GM12873 (cell line): Measurements from ENCODE around the gene LAMC3.

Experiments
- TF ChIP-seq, protein P1 (sequence below): IDR thresholded peaks from 2 replicates; pipeline ENCODE4 v1.5.1; 2012; ENCODE audit warnings: low read depth, mild to moderate bottlenecking, moderate library complexity, low read length, control low read depth; ENCODE audit not compliant: insufficient read depth; ENCODE audit errors: missing control alignments

Gene LAMC3

DNA sequence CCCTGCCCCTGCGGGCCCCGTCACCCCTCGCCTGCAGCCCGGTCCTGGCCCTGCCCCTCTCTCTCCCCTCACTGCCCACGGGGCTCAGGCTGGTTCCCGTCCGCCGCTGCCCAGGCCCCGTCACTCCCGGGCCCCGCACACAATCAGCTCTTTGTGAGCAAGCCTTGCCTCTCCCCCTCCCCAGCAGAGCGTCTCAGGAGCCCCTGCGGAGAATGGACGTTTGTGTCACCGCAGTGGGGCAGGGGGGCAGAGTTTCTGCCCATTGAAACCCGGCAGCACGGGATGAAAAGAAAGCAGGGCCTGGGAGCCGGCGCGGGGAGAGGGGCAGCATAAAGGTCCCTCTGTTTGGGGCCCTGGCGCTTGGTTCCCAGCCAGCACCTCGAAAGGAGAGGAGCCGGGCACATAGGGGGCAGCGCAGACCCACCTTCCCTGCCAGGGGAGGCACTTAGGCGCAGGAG lies 102.9 kb downstream of the LAMC3 start:
- TF ChIP-seq, protein P1, sequence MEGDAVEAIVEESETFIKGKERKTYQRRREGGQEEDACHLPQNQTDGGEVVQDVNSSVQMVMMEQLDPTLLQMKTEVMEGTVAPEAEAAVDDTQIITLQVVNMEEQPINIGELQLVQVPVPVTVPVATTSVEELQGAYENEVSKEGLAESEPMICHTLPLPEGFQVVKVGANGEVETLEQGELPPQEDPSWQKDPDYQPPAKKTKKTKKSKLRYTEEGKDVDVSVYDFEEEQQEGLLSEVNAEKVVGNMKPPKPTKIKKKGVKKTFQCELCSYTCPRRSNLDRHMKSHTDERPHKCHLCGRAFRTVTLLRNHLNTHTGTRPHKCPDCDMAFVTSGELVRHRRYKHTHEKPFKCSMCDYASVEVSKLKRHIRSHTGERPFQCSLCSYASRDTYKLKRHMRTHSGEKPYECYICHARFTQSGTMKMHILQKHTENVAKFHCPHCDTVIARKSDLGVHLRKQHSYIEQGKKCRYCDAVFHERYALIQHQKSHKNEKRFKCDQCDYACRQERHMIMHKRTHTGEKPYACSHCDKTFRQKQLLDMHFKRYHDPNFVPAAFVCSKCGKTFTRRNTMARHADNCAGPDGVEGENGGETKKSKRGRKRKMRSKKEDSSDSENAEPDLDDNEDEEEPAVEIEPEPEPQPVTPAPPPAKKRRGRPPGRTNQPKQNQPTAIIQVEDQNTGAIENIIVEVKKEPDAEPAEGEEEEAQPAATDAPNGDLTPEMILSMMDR: no peak

- TF ChIP-seq, protein P1: no peak
Observed at GRCh38 chr9:131112374-131113154, 103.6 kb downstream of the LAMC3 start.

DNA sequence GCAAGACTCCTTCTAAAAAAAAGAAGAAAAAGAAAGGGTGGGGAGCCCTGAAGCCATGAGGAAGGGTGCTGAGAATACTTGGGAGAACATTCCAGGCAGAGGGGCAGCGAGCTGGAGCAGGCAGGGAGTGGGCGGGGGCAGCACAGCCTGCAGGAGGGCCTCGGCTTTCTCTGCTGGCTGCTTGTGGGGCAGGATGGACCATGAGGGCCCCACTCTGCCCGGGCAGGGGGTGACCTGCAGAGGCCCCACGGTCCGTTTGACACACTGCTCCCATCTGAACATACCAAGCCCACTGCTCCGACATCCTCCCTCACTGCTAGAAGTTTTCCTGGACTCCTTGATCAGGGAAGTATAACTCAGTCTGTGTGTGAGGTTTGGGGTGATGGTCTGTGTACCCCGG lies 104.7 kb downstream of the LAMC3 start:
- TF ChIP-seq, protein P1: no peak

- TF ChIP-seq, protein P1: no peak
Observed at GRCh38 chr9:131114084-131114535, 105.1 kb downstream of the LAMC3 start.

DNA sequence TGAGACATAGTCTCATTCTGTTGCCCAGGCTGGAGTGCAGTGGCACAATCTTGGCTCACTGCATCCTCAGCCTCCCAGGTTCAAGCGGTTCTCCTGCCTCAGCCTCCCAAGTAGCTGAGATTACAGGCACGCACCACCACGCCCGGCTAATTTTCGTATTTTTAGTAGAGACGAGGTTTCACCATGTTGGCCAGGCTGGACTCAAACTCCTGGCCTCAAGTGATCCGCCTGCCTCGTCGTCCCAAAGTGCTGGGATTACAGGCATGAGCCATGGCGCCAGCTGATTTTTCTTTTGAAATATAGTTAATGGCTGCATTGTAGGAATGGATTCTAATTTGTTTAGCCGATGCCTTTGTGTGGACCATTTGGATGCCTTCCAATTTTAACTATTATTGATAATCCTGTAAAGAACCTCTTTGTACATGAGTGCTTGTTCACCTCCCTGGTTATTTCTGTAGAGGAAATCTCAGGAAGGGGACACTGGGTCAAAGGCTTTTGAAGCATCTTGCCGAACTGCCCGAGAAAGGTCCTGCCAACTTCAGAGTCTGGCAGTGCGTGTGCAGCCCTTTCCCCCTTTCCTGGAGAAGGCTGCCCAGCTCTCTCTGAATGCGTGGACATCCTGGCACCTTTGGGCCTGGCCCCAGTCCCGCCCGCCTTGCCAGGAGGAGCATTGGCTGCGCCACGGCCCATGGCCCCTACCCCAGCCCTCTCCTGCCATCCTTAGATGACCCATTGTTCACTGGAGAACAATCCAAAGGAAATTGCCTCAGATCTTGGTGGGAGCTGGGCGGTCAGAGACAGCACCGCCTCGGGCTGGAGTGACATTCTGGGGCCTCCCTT lies 107.5 kb downstream of the LAMC3 start:
- TF ChIP-seq, protein P1: no peak

GRCh38 chr9:131117121-131117761 lies 108.3 kb downstream of the LAMC3 start:
- TF ChIP-seq, protein P1: no peak

DNA sequence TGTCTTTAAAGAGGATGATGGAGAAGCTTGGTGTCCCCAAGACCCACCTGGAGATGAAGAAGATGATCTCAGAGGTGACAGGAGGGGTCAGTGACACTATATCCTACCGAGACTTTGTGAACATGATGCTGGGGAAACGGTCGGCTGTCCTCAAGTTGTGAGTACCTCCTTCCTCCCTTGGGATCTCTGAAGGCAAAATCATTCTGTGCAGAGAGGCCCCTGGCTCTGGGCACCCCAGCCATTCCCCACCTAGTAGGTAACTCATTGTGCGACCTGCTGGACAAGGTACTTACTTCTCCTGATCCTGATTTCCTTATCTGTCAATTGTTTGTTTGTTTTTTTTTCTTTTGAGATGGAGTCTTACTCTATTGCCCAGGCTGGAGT lies 108.8 kb downstream of the LAMC3 start:
- TF ChIP-seq, protein P1: no peak
